ENCODE data around the gene CCDC3.

- no peak for TF ChIP-seq POLR2A (IDR thresholded peaks at IDR 0.05)
- no peak for TF ChIP-seq CTCF (IDR thresholded peaks at IDR 0.05)
These were observed 110.6 kb downstream of the CCDC3 start for GRCh38 chr10:12890958-12891357.
